Endothelial cell of hepatic sinusoid (primary cell): ENCODE measurements around the gene TBCEL.

Experiments used
- in situ Hi-C: cut with HindIII; loops from 2 replicates; pipeline ENCODE4 v1.10.0; 2017; ENCODE audit warnings: low sequenced_read_pairs

The TBCEL gene

GRCh38 chr11:121132211-121132976, 108.5 kb downstream of the TBCEL start:
- in situ Hi-C loops = no loop called here

GRCh38 chr11:121134741-121135312, 110.9 kb downstream of the TBCEL start:
- in situ Hi-C loops = no loop called here

- in situ Hi-C loops = no loop called here
Observed at GRCh38 chr11:121137005-121137404, 113.1 kb downstream of the TBCEL start.

GRCh38 chr11:121138259-121138658, 114.4 kb downstream of the TBCEL start:
- in situ Hi-C loops = no loop called here

GRCh38 chr11:121140369-121140768, 116.5 kb downstream of the TBCEL start:
- in situ Hi-C loops = no loop called here
